Measurements from ENCODE around the gene RPP25L.

GRCh38 chr9:34579808-34580163 lies 32.1 kb downstream of the RPP25L start:
- TF ChIP-seq CTCF (IDR thresholded peaks at IDR 0.05) (no peak), POLR2A (IDR thresholded peaks at IDR 0.05) (no peak), EP300 (IDR thresholded peaks at IDR 0.05; ENCODE audit: low read depth) (no peak), POLR2AphosphoS5 (IDR thresholded peaks at IDR 0.05) (no peak)

Measured in transverse colon (tissue), 4 donors.